Mesenchymal stem cell (in vitro differentiated cells and primary cell): ENCODE results near the gene UQCRQ. TPM values are rescaled to one million over a fixed set of nuclear protein-coding genes. Genes with fewer than 3 reads are reported as not detected.

ENCODE experiments used
- small RNA-seq: library from polyadenylated mRNA; stranded (forward); fragments of <200 nt; extraction: miRNeasy Mini kit (QIAGEN cat#:217004); gene quantifications from one replicate; pipeline ENCODE3, GENCODE V24; 2013; ENCODE audit warnings: low read depth

UQCRQ gene

Small RNA genes within 50 kb of the gene (small RNA-seq; reads per million reads assigned to genes)
- gene RNA5SP192, result not detected
